NCI-H1092 (cell line): ENCODE data around the gene AXIN2.
"Not testable (repeated sequence)": the region's sequence is repeated elsewhere in the genome, so short reads cannot be mapped to it uniquely, and the experiment has no call there.

ENCODE experiments used
- DNase-seq: peaks from one replicate; lab custom pipeline; 2025; lab: John Stamatoyannopoulos, UW

Gene AXIN2

DNA sequence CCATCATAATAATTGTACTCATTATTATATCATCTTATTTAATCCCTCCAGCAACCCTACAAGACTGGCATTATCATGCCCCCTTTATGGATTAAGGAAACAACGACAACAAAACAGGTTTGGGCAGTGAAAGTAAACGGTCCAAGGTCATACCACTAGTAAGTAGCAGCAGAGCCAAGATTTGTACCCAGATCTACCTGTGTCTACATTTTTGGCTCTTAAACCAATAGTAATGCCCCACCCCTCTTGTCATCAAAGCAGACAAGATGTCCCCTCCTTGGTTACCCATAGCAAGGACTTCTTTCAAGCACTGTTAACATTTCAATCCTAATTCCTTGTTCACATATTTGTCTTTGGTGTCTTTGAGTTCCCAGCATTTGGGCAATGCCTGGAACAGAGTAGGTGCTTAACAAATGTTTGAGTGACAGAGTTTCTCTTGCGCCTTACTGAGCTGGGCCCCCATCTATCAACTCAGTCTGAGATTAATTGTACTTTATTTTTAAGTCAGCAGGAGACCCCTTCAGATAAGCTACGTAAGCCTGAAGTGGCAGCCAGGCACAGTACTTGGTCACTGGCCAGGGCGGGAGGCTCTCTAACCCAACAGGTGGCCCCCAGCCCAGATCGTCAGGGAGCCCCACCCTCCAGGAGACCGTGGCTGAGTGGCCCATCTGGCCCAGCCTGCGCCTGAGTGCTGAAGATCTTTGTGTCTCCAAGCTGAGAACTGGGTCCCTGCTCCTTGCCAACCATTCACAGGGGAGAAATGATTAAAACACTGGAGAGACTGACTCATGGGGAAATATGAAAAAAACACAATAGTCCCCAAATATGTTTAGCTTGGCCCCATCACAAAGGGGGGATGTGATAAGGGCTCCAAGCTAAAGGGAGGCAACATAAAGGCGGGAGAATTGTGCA is 75.8 kb downstream of the AXIN2 start:
- no peak for DNase-seq

- DNase-seq, result not testable (repeated sequence)
Measured at GRCh38 chr17:65484405-65484804, 77.0 kb downstream of the AXIN2 start.

DNA sequence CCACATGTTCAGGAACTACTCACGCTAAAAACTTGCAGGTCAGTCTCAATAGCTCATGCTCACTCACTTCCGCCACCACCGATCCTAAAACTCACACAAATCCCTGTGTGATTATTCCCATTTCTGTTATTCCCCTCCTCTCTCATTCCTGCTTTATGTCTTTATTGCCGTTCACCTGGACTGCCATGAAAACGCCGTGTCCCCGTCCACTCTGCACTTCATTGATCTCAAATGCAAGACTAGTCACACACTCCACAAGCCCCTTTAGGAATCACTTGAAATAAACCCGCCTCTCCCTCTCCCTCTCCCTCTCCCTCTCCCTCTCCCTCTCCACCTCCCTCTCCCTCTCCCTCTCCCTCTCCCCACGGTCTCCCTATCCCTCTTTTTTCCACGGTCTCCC is 78.0 kb downstream of the AXIN2 start:
- no peak for DNase-seq

GRCh38 chr17:65482201-65482600 is 79.2 kb downstream of the AXIN2 start:
- no peak for DNase-seq

DNA sequence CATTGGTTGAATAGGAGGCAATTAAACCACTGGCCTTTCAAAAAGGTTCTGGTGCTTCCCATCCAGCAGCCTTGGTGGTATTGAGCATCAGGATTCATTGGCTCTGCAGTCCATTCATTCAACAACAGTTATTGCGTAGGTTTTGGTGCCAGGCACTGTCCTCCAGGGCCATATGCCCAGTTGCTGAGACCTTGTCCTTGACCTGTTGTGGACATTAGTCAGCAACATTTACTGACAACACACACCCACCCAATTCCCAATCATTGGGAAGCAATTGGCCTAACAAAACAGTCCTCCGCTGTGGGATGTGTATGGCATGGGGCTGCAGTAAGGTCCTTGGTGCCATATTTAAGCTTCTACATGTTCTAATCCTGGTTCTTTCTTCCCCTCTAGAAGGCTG is 82.2 kb downstream of the AXIN2 start:
- no peak for DNase-seq
